Measurements from ENCODE around the gene APOL5. TPM values are rescaled to one million over a fixed set of nuclear protein-coding genes. Genes with fewer than 3 reads are reported as not detected.
A peak's percentile ranks its signal among the peaks of the same experiment; 100 is the strongest.

The APOL5 gene
- total RNA-seq, 1 experiment from 2014 or later = not detected

DNA sequence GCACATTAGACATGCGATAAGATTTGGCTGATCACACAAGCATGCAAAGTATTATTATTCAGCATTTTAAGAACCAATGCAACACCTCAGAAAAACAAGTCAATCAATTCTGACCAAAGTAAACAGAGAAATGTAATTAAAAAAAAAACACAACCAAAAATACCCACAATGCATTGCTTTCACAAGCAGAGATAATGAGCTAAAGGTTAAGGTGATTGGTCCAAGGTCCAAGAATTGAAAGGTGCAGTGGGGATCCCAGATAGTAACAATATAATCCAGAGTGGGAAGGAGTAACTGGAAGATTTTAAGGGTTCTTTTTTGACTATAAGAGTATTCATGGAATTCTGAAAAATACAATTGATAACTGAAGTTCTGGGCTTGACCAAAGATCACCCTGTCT, 39.0 kb downstream of the APOL5 start:
- Histone ChIP-seq H4K20me1 (ENCODE audit: insufficient read depth) (no peaks in the 10 kb centered on the region; the same call in 1 of the 2 replicates), H2AFZ (no peak overlapping the region), H3K27me3 (ENCODE audit: insufficient read depth, low read depth) (no peaks in the 10 kb centered on the region), H3K4me2 (no peak overlapping the region), H3K4me1 (replicated peaks; ENCODE audit: insufficient read depth) (0 out of 2 replicates have a peak, but pooled peaks cover 3% of the 10 kb centered on the region), H3K79me2 (ENCODE audit: low read depth) (no peaks in the 10 kb centered on the region), H3F3A (ENCODE audit: insufficient read depth, low read depth) (peaks cover 19% of the 10 kb centered on the region; the same call in 1 of the 2 replicates), H3K9me2 (ENCODE audit: insufficient read depth) (no peaks in the 10 kb centered on the region; the same call in 1 of the 2 replicates), H3K9me3 (ENCODE audit: insufficient read depth, low read depth) (no peaks in the 10 kb centered on the region), H3K4me3 (no peak overlapping the region), H3K36me3 (ENCODE audit: low read depth) (peaks cover 43% of the 10 kb centered on the region), H3K27ac (no peak overlapping the region)
- DNase-seq = no peak
- ChIA-PET POLR2A (ENCODE audit: unreplicated experiment) (no interaction called here), CTCF (interaction anchor here (1.0 kb wide), 1 partner anchor 17 kb away, joined by 5 read pairs; no protein-coding TSS in a partner anchor)
- intact Hi-C loops (cut with micrococcal nuclease; ENCODE audit: unreplicated experiment) = no loop called here
- no TSS peak for BruUV-seq (replicated peaks)
- TF ChIP-seq, protein P1, sequence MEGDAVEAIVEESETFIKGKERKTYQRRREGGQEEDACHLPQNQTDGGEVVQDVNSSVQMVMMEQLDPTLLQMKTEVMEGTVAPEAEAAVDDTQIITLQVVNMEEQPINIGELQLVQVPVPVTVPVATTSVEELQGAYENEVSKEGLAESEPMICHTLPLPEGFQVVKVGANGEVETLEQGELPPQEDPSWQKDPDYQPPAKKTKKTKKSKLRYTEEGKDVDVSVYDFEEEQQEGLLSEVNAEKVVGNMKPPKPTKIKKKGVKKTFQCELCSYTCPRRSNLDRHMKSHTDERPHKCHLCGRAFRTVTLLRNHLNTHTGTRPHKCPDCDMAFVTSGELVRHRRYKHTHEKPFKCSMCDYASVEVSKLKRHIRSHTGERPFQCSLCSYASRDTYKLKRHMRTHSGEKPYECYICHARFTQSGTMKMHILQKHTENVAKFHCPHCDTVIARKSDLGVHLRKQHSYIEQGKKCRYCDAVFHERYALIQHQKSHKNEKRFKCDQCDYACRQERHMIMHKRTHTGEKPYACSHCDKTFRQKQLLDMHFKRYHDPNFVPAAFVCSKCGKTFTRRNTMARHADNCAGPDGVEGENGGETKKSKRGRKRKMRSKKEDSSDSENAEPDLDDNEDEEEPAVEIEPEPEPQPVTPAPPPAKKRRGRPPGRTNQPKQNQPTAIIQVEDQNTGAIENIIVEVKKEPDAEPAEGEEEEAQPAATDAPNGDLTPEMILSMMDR (conservative IDR thresholded peaks at IDR 0.05) = no peak
- TF ChIP-seq EZH2 (IDR thresholded peaks at IDR 0.05; ENCODE audit: low read depth) = no peak

DNA sequence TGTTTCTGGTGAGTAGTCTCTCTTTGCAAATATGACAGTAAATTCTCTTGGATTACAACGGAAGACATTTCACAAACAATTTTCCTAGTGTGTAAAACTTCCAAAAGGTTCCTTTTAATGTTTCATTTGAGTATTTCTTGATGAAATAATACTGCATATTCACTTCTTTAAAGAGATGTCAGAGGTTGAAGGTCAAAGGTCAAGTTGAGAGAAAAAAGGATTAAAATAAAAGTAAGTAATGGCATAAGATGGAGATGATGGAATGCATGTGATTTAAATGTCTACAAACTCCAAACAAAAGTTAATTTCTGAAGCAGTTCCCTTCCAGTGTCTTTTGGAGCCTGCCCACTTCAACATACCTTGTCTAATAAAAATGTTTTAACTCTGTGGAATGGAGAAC, 40.7 kb downstream of the APOL5 start:
- Histone ChIP-seq H3F3A (ENCODE audit: insufficient read depth, low read depth) (peaks cover 19% of the 10 kb centered on the region; the same call in 1 of the 2 replicates), H3K79me2 (ENCODE audit: low read depth) (no peaks in the 10 kb centered on the region), H4K20me1 (ENCODE audit: insufficient read depth) (no peaks in the 10 kb centered on the region; the same call in 1 of the 2 replicates), H3K9me3 (ENCODE audit: insufficient read depth, low read depth) (no peaks in the 10 kb centered on the region), H3K4me3 (no peak overlapping the region), H3K4me1 (replicated peaks; ENCODE audit: insufficient read depth) (0 out of 2 replicates have a peak, but pooled peaks cover 3% of the 10 kb centered on the region), H3K4me2 (no peak overlapping the region), H3K27me3 (ENCODE audit: insufficient read depth, low read depth) (no peaks in the 10 kb centered on the region), H3K27ac (no peak overlapping the region), H2AFZ (no peak overlapping the region), H3K9me2 (ENCODE audit: insufficient read depth) (no peaks in the 10 kb centered on the region; the same call in 1 of the 2 replicates), H3K36me3 (ENCODE audit: low read depth) (peaks cover 50% of the 10 kb centered on the region)
- CTCF ChIA-PET = no interaction called here
- TF ChIP-seq, protein P1 (conservative IDR thresholded peaks at IDR 0.05) = no peak
- TF ChIP-seq EZH2 (IDR thresholded peaks at IDR 0.05; ENCODE audit: low read depth) = no peak
- BruUV-seq (replicated peaks) = no TSS peak
- POLR2A ChIA-PET (ENCODE audit: unreplicated experiment) = no interaction called here
- intact Hi-C loops (cut with micrococcal nuclease; ENCODE audit: unreplicated experiment) = no loop called here
- DNase-seq = no peak

DNA sequence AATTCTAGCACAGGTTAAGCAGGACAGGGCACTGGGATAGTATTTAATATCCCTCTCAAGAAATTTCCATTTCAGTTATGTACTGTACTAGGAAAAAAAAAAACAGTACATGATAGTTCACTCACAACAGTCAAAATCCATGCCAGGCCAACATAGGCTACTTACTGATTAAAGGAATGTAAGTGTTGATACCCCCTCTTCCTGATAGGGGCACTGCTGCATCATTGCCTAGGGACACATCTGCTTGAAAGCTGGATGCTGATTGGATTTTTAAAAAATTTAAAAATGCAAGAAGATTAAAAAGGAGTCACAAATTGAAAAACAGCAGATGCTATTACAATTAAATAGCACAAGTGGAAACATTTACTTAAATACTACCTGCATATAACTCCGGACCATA, 43.4 kb downstream of the APOL5 start:
- DNase-seq = no peak
- Histone ChIP-seq H3K9me3 (ENCODE audit: insufficient read depth, low read depth) (no peaks in the 10 kb centered on the region), H4K20me1 (ENCODE audit: insufficient read depth) (no peaks in the 10 kb centered on the region; the same call in 1 of the 2 replicates), H3K27ac (no peak overlapping the region), H3K79me2 (ENCODE audit: low read depth) (peaks cover 5% of the 10 kb centered on the region; the same call in 1 of the 2 replicates), H3K36me3 (ENCODE audit: low read depth) (peaks cover 42% of the 10 kb centered on the region), H3F3A (ENCODE audit: insufficient read depth, low read depth) (peaks cover 13% of the 10 kb centered on the region; the same call in 1 of the 2 replicates), H3K4me1 (replicated peaks; ENCODE audit: insufficient read depth) (0 out of 2 replicates have a peak, but pooled peaks cover 3% of the 10 kb centered on the region), H3K9me2 (ENCODE audit: insufficient read depth) (no peaks in the 10 kb centered on the region), H2AFZ (no peak overlapping the region), H3K27me3 (ENCODE audit: insufficient read depth, low read depth) (no peaks in the 10 kb centered on the region), H3K4me3 (no peak overlapping the region), H3K4me2 (no peak overlapping the region)
- ChIA-PET POLR2A (ENCODE audit: unreplicated experiment) (no interaction called here), CTCF (interaction anchor here (0.6 kb wide), 1 partner anchor 193 kb away, joined by 3 read pairs; no protein-coding TSS in a partner anchor)
- no peak for TF ChIP-seq EZH2 (IDR thresholded peaks at IDR 0.05; ENCODE audit: low read depth)
- TF ChIP-seq, protein P1 (conservative IDR thresholded peaks at IDR 0.05) = peak; percentile 43; the same call in 1 of the 2 replicates
- intact Hi-C loops (cut with micrococcal nuclease; ENCODE audit: unreplicated experiment) = loop anchor here (2.0 to 5.0 kb wide), 2 partner anchors 160 to 361 kb away; no protein-coding TSS in a partner anchor
- no TSS peak for BruUV-seq (replicated peaks)
